GM10248 (cell line): Measurements from ENCODE around the gene MOB3A.

ENCODE experiments used
- CTCF ChIA-PET: fragments of 300-600 bp; sonication (Branson Sonifier 250); formaldehyde crosslinking; extraction: SDS; loops from one replicate; lab custom pipeline; 2021; ENCODE audit warnings: antibody characterized with exemption; lab: Yijun Ruan, JAX
- POLR2A ChIA-PET: fragments of 350-650 bp; sonication (Branson Sonifier 250); formaldehyde crosslinking; extraction: SDS; loops from one replicate; lab custom pipeline; 2020; ENCODE audit warnings: antibody characterized with exemption; lab: Yijun Ruan, JAX
- DNase-seq: peaks from one replicate; pipeline ENCODE4 v3.0.0; 2012; ENCODE audit errors: extremely low spot score
- TF ChIP-seq, protein P1 (sequence below): IDR thresholded peaks from 2 replicates; pipeline ENCODE4 v1.5.1; 2012; ENCODE audit warnings: mild to moderate bottlenecking, low read depth; ENCODE audit errors: extremely low read depth, missing control alignments, control extremely low read depth

The MOB3A gene

DNA sequence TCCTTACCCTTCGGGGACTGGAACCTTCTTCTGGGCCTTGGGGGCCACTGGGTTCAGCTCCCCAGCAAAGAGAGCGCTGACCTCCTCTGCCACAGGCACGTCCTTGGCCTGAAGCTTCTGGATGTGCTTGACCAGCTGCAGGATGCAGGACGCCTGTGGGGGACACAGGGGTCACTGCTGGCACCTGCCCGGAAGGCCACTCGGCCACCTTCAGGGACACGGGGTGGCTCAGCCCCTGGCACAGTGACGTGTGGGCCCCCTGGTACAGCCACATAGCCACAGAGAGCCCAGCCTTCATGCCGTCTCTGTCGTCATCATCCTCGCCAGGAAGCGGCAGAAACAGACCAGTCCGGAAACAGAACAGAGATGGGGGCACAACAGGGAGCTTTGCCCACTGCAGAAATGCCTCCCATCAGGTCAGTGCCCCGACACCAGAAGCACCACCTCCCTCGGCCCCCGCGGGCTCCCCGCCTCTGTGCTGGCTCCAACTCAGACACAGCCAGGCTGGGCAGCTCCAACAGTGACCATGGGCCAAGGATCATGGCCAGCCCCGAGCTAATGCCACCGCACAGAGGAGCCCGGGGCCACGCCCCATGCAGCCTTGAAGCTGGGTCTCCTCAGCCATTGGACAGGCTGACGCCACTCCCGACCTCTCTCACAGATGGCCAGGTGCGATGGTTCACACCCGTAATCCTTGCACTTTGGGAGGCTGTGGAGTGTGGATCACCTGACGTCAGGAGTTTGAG is 21.3 kb upstream of the MOB3A start:
- TF ChIP-seq, protein P1, sequence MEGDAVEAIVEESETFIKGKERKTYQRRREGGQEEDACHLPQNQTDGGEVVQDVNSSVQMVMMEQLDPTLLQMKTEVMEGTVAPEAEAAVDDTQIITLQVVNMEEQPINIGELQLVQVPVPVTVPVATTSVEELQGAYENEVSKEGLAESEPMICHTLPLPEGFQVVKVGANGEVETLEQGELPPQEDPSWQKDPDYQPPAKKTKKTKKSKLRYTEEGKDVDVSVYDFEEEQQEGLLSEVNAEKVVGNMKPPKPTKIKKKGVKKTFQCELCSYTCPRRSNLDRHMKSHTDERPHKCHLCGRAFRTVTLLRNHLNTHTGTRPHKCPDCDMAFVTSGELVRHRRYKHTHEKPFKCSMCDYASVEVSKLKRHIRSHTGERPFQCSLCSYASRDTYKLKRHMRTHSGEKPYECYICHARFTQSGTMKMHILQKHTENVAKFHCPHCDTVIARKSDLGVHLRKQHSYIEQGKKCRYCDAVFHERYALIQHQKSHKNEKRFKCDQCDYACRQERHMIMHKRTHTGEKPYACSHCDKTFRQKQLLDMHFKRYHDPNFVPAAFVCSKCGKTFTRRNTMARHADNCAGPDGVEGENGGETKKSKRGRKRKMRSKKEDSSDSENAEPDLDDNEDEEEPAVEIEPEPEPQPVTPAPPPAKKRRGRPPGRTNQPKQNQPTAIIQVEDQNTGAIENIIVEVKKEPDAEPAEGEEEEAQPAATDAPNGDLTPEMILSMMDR = no peak
- POLR2A ChIA-PET = no interaction called here
- CTCF ChIA-PET = interaction anchor here (1.3 kb wide), 1 partner anchor 18 kb away, joined by 3 read pairs; no protein-coding TSS in a partner anchor
- DNase-seq = no peak

DNA sequence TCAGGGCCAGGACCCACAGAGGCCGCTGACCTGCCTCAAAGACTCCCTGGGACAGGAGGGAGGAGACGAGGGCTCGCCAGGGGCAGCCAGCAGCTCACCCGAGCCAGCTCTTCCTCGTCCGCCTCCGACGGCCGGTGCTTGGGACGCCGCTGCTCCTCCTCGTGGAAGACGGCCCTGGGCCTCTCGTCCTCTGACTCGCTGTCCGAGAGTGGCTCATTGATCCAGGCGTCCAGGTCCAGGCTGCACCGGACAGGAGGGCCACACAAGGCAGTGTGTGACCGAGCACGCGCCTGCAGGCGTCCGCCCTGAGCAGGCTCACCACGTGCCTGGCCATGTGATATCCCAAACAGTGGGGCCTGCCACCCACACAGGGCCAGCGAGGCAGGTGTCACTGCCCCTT is 20.4 kb upstream of the MOB3A start:
- TF ChIP-seq, protein P1 = no peak
- DNase-seq = no peak
- ChIA-PET CTCF (no interaction called here), POLR2A (no interaction called here)

GRCh38 chr19:2115911-2116426 is 19.8 kb upstream of the MOB3A start:
- POLR2A ChIA-PET = no interaction called here
- CTCF ChIA-PET = no interaction called here
- TF ChIP-seq, protein P1 = no peak
- no peak for DNase-seq

DNA sequence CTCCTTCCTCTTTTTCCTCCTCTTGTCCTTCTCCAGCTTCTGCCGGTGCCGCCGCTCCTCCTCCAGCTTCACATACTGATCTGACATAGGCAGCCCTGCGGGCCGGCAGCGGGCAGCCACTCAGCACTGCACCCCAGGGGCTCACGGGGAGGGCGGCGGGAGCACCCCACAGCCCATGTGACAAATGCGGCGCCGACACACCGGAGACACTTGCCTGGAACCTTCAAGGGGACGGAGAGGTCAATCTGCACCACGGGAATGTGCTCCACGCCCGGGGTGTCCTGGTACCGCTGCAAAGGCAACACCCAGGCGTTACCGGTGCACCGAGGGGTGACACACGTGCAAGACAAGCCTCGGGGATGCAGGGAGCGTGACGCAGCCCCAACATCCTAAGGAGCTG is 19.2 kb upstream of the MOB3A start:
- no peak for DNase-seq
- TF ChIP-seq, protein P1 = no peak
- POLR2A ChIA-PET = no interaction called here
- CTCF ChIA-PET = no interaction called here

- no peak for DNase-seq
- ChIA-PET POLR2A (no interaction called here), CTCF (no interaction called here)
- TF ChIP-seq, protein P1 = no peak
These were observed 18.7 kb upstream of the MOB3A start for GRCh38 chr19:2114821-2115220.

- DNase-seq = no peak
- ChIA-PET POLR2A (no interaction called here), CTCF (no interaction called here)
- TF ChIP-seq, protein P1 = no peak
These were observed 18.1 kb upstream of the MOB3A start for GRCh38 chr19:2114218-2114617.
